Measurements from ENCODE around the gene RIT1. TPM values are rescaled to one million over a fixed set of nuclear protein-coding genes. Genes with fewer than 3 reads are reported as not detected.

RIT1 gene
- total RNA-seq, 1 experiment from 2014 or later, result 28.1 TPM

DNA sequence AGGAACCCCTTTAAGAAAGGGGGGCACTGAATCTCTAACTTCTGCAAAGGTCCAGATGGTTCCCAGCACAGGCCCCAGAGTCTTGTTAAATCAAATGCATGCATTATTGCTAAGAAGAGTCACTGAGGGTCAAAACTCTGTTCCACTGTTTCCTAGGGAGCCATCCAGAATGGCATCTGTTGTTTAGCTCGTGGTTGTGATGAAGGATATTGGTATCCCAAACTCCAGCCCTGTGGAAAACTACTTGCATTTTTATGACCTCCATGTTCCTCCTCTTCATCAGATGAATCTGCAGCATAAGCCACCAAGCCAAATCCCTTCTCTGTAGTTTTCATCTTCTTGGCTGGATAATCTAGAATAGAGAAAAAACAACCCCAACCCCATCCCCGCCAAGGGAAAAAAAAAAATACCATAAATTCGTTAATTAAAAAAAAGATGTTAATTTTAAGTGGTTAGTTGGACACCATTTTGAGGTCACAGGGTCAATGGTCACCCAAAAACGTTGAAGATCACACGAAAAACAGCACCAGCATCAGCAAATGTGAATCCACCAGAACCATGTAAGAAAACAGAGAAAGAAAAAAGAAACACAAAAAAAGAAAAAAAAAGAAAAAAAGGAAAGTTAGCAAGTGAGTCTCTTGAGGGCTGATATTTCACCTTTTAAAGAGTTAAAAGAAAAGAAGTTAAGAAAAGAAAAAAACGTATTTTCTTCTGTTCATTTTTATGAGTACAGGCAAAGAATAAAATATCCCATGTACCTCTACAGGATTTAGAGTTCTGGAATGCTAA, 3.0 kb upstream of the RIT1 start:
- DNase-seq (ENCODE audit: low read depth, low spot score) (no peak), ATAC-seq (no peak)
- no peak for TF ChIP-seq SIN3A (IDR thresholded peaks at IDR 0.05; ENCODE audit: borderline replicate concordance, insufficient read depth, low read depth, low read length)
- no peak for TF ChIP-seq TCF7L2 (IDR thresholded peaks at IDR 0.05; ENCODE audit: low read depth, low read length)
- TF ChIP-seq REST (IDR thresholded peaks at IDR 0.05; ENCODE audit: insufficient read depth in 1 of 2, low read depth in 2 of 2, low read length in 1 of 2), result no peak
- TF ChIP-seq, protein P1, sequence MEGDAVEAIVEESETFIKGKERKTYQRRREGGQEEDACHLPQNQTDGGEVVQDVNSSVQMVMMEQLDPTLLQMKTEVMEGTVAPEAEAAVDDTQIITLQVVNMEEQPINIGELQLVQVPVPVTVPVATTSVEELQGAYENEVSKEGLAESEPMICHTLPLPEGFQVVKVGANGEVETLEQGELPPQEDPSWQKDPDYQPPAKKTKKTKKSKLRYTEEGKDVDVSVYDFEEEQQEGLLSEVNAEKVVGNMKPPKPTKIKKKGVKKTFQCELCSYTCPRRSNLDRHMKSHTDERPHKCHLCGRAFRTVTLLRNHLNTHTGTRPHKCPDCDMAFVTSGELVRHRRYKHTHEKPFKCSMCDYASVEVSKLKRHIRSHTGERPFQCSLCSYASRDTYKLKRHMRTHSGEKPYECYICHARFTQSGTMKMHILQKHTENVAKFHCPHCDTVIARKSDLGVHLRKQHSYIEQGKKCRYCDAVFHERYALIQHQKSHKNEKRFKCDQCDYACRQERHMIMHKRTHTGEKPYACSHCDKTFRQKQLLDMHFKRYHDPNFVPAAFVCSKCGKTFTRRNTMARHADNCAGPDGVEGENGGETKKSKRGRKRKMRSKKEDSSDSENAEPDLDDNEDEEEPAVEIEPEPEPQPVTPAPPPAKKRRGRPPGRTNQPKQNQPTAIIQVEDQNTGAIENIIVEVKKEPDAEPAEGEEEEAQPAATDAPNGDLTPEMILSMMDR (IDR thresholded peaks at IDR 0.05), result no peak
- TF ChIP-seq POLR2AphosphoS5 (IDR thresholded peaks at IDR 0.05; ENCODE audit: low read depth, low read length), result no peak
- Histone ChIP-seq H3K36me3 (ENCODE audit: control insufficient read depth, insufficient read depth, low read length) (peaks cover 57% of the 10 kb centered on the region), H3K27ac (ENCODE audit: low read length) (peak overlapping the region; percentile 6; the same call in 1 of the 2 replicates), H3K4me1 (ENCODE audit: control insufficient read depth, insufficient read depth, low read length) (peaks cover 19% of the 10 kb centered on the region), H3K4me3 (ENCODE audit: low read depth in 2 of 2, low read length in 2 of 2) (no peak overlapping the region), H3K27me3 (ENCODE audit: control insufficient read depth, insufficient read depth, low read length) (no peaks in the 10 kb centered on the region), H3K9me3 (ENCODE audit: control insufficient read depth, insufficient read depth, low read depth, low read length) (no peaks in the 10 kb centered on the region)
- BruUV-seq (replicated peaks), result TSS peak; percentile 23
- CTCF ChIA-PET, result no interaction called here
- POLR2A ChIA-PET, result no interaction called here
- in situ Hi-C loops (cut with HindIII; ENCODE audit: low pct_unique_long_range_greater_than_20kb, low sequenced_read_pairs), result no loop called here
- intact Hi-C loops (cut with micrococcal nuclease; ENCODE audit: unreplicated experiment), result no loop called here

GRCh38 chr1:155912056-155912536, 947 bp upstream of the RIT1 start:
- BruUV-seq (replicated peaks), result no TSS peak
- ChIA-PET POLR2A (interaction anchor here (0.6 kb wide), 1 partner anchor 9 kb away, joined by 3 read pairs; no protein-coding TSS in a partner anchor), CTCF (interaction anchor here (0.7 kb wide), 1 partner anchor 104 kb away, joined by 3 read pairs; no protein-coding TSS in a partner anchor)
- intact Hi-C loops (cut with micrococcal nuclease; ENCODE audit: unreplicated experiment), result no loop called here
- peak overlapping the region; percentile 95 for H3K27ac ChIP-seq (ENCODE audit: low read length)
- TF ChIP-seq, protein P1 (IDR thresholded peaks at IDR 0.05), result no peak
- TF ChIP-seq SIN3A (IDR thresholded peaks at IDR 0.05; ENCODE audit: borderline replicate concordance, insufficient read depth, low read depth, low read length), result no peak
- no peak for TF ChIP-seq TCF7L2 (IDR thresholded peaks at IDR 0.05; ENCODE audit: low read depth, low read length)
- H3K27me3 ChIP-seq (ENCODE audit: control insufficient read depth, insufficient read depth, low read length), result no peaks in the 10 kb centered on the region
- ATAC-seq (peak; percentile 25), DNase-seq (ENCODE audit: low read depth, low spot score) (no peak)
- in situ Hi-C loops (cut with HindIII; ENCODE audit: low pct_unique_long_range_greater_than_20kb, low sequenced_read_pairs), result no loop called here
- H3K4me1 ChIP-seq (ENCODE audit: control insufficient read depth, insufficient read depth, low read length), result peaks cover 17% of the 10 kb centered on the region
- H3K4me3 ChIP-seq (ENCODE audit: low read depth in 2 of 2, low read length in 2 of 2), result no peak overlapping the region; a peak in 1 of 4 replicates
- H3K36me3 ChIP-seq (ENCODE audit: control insufficient read depth, insufficient read depth, low read length), result peaks cover 45% of the 10 kb centered on the region
- H3K9me3 ChIP-seq (ENCODE audit: control insufficient read depth, insufficient read depth, low read depth, low read length), result no peaks in the 10 kb centered on the region

Measured in Panc1 (cell line).